Keratinocyte (primary cell): ENCODE measurements around the gene CLDND2.

ENCODE experiments used
- CTCF ChIP-seq, 3 experiments: IDR thresholded peaks in 1 of 3; conservative IDR thresholded peaks in 1 of 3; optimal IDR thresholded peaks in 1 of 3; 2 replicates in 2 of 3; 3 replicates in 1 of 3; pipeline versions ENCODE3 to v1.5.1; 2011; ENCODE audit warnings: low read length in 3 of 3, mild to moderate bottlenecking in 3 of 3, moderate library complexity in 2 of 3, control low read depth in 1 of 3, inconsistent platforms in 1 of 3; ENCODE audit not compliant: insufficient read depth in 2 of 3; ENCODE audit errors: extremely low read depth in 1 of 3
- EZH2 ChIP-seq: IDR thresholded peaks from one replicate; pipeline ENCODE4 v1.6.1; 2012; ENCODE audit warnings: inconsistent platforms, mild to moderate bottlenecking, low read length, moderate library complexity

DNA sequence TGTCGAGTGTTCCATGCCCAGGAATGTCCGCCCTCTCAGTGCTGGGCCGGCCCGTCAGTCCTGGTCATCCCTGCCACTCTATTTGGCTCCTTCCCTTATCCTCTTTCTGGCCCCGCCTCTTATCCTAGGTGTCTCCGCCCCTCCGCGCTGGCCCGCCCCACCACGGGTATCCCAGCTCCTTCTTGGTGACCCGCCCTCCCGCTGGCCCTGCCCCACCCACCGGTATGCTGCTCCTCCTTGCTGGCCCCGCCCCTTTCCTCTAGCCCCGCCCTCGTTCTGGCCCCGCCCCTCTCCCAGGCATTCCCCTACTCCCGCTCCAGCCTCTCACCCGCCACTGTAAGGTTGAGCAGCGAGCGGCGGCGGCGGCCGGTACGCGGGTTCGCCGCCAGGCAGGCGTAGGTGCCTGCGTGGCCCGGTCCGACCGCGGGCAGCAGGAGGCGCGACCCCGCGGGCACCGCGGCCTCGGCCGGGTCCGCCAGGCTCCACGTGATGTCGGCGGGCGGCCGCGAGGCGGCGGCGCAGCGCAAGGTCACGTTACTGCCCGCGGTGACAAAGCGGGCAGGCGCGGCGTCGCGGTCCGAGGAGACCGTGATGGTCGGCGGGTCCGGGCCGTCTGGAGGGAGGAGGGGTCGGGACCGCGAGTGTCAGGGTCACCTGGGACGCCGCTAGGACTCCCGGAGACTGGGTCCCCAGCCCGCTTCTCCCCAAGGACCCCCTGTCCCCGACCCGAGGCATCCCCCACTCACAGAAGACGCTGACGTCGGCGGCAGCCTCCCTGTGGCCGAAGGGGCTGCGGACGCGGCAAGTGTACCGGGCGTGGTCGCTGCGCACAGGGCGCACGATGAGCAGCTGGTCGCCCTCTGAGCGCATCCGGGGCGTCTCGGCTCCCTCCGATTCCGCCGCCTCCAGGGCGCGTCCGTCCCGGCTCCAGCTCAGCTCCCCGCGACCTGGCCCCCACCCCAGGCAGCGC is 28.8 kb downstream of the CLDND2 start:
- TF ChIP-seq CTCF (optimal IDR thresholded peaks at IDR 0.05 in 1 of 3, IDR thresholded peaks at IDR 0.05 in 1 of 3, conservative IDR thresholded peaks at IDR 0.05 in 1 of 3; ENCODE audit: extremely low read depth in 1 of 3, insufficient read depth in 2 of 3, low read length in 3 of 3) = peak in 2 of 3 experiments; percentile 11 to 63
- TF ChIP-seq EZH2 = no peak
